ENCODE results near the gene FAM83B. TPM values are rescaled to one million over a fixed set of nuclear protein-coding genes. Genes with fewer than 3 reads are reported as not detected.

The FAM83B gene
- total RNA-seq, 1 experiment from 2014 or later = 5.7 TPM

GRCh38 chr6:54879188-54879985, 32.8 kb downstream of the FAM83B start:
- Histone ChIP-seq H2BK5ac (ENCODE audit: insufficient read length, low read length) (no peak overlapping the region), H2BK15ac (ENCODE audit: low read depth, low read length) (no peak overlapping the region), H3K4me1 (ENCODE audit: insufficient read depth, low read length) (no peaks in the 10 kb centered on the region), H2AK5ac (ENCODE audit: insufficient read length, low read length) (no peak overlapping the region), H3K23me2 (ENCODE audit: insufficient read length, low read depth, low read length, poor library complexity, severe bottlenecking) (no peaks in the 10 kb centered on the region), H3K23ac (ENCODE audit: insufficient read length, low read depth, low read length) (no peak overlapping the region), H4K91ac (ENCODE audit: insufficient read length, low read depth, low read length) (no peak overlapping the region), H3K9me3 (ENCODE audit: control insufficient read depth, low read depth, low read length) (no peaks in the 10 kb centered on the region), H2BK120ac (ENCODE audit: low read depth, low read length, poor library complexity, severe bottlenecking) (no peak overlapping the region), H3K4me2 (ENCODE audit: insufficient read depth, insufficient read length, low read length) (no peak overlapping the region), H3K56ac (ENCODE audit: insufficient read length, low read depth, low read length) (no peak overlapping the region), H4K8ac (replicated peaks; ENCODE audit: insufficient read length, low read depth, low read length) (no peak overlapping the region), H3T11ph (ENCODE audit: low read length) (no peak overlapping the region), H3K79me1 (ENCODE audit: insufficient read depth, low read depth, low read length, poor library complexity, severe bottlenecking) (no peaks in the 10 kb centered on the region), H2BK12ac (ENCODE audit: insufficient read length, low read depth, low read length) (no peak overlapping the region), H3K9ac (ENCODE audit: extremely low read depth, insufficient read length, low read length) (no peak overlapping the region), H3K27me3 (ENCODE audit: insufficient read depth, low read length) (no peaks in the 10 kb centered on the region), H3K18ac (ENCODE audit: insufficient read length, low read depth, low read length) (no peak overlapping the region), H3K27ac (ENCODE audit: insufficient read length, low read depth, low read length) (no peak overlapping the region), H2BK20ac (ENCODE audit: low read depth, low read length, poor library complexity, severe bottlenecking) (no peak overlapping the region), H3K79me2 (ENCODE audit: insufficient read depth, low read length) (no peaks in the 10 kb centered on the region), H3K4ac (ENCODE audit: low read depth, low read length) (no peak overlapping the region), H3K14ac (ENCODE audit: insufficient read depth, low read length) (no peak overlapping the region), H2AFZ (ENCODE audit: low read length) (no peak overlapping the region), H4K5ac (ENCODE audit: insufficient read length, low read depth, low read length) (no peak overlapping the region), H4K20me1 (ENCODE audit: control insufficient read depth, insufficient read depth, insufficient read length) (no peaks in the 10 kb centered on the region)
- peaks cover 0 to 3% of the 10 kb centered on the region in 2 experiments; a peak in 2 of 5 replicates for H3K9me3 Mint-ChIP-seq
- H3K4me3 Mint-ChIP-seq = no peak overlapping the region
- no peak for DNase-seq
- H3K27me3 Mint-ChIP-seq (ENCODE audit: low read depth) = no peaks in the 10 kb centered on the region
- no peaks in the 10 kb centered on the region for H3K4me1 Mint-ChIP-seq
- no peak overlapping the region for H3K27ac Mint-ChIP-seq
- TF ChIP-seq, protein P1, sequence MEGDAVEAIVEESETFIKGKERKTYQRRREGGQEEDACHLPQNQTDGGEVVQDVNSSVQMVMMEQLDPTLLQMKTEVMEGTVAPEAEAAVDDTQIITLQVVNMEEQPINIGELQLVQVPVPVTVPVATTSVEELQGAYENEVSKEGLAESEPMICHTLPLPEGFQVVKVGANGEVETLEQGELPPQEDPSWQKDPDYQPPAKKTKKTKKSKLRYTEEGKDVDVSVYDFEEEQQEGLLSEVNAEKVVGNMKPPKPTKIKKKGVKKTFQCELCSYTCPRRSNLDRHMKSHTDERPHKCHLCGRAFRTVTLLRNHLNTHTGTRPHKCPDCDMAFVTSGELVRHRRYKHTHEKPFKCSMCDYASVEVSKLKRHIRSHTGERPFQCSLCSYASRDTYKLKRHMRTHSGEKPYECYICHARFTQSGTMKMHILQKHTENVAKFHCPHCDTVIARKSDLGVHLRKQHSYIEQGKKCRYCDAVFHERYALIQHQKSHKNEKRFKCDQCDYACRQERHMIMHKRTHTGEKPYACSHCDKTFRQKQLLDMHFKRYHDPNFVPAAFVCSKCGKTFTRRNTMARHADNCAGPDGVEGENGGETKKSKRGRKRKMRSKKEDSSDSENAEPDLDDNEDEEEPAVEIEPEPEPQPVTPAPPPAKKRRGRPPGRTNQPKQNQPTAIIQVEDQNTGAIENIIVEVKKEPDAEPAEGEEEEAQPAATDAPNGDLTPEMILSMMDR (conservative IDR thresholded peaks at IDR 0.05) = no peak
- WGBS (ENCODE audit: extremely low coverage, insufficient read length, low lambda C conversion rate) = 100% methylated on average over 3 of the region's 8 CpGs
- no peaks in the 10 kb centered on the region for H3K36me3 Mint-ChIP-seq (ENCODE audit: insufficient read depth in 1 of 3, low read depth in 3 of 3)

All from H9 (cell line).